BE2C (cell line): ENCODE measurements around the gene SLC5A10.
A peak's percentile ranks its signal among the peaks of the same experiment; 100 is the strongest.
"Not testable (repeated sequence)": the region's sequence is repeated elsewhere in the genome, so short reads cannot be mapped to it uniquely, and the experiment has no call there.

Experiments used
- DNase-seq: peaks from one replicate; pipeline ENCODE4 v3.0.0-alpha.2; 2020
- H3K27me3 ChIP-seq: fragments of 250-450 bp; sonication (Bioruptor Pico); 2 replicates; pipeline ENCODE4 v1.5.1; 2020; ENCODE audit warnings: mild to moderate bottlenecking
- H3K36me3 ChIP-seq: fragments of 250-450 bp; sonication (Bioruptor Pico); 2 replicates; pipeline ENCODE4 v1.5.1; 2020; ENCODE audit warnings: mild to moderate bottlenecking
- H3K4me1 ChIP-seq: fragments of 250-450 bp; sonication (Bioruptor Pico); 2 replicates; pipeline ENCODE4 v1.5.1; 2020
- H3K4me3 ChIP-seq: 2 replicates; pipeline ENCODE4 v1.5.1; 2011; ENCODE audit warnings: low read depth, low read length
- H3K9me3 ChIP-seq: fragments of 250-450 bp; sonication (Bioruptor Pico); 2 replicates; pipeline ENCODE4 v1.5.1; 2020

SLC5A10 gene

DNA sequence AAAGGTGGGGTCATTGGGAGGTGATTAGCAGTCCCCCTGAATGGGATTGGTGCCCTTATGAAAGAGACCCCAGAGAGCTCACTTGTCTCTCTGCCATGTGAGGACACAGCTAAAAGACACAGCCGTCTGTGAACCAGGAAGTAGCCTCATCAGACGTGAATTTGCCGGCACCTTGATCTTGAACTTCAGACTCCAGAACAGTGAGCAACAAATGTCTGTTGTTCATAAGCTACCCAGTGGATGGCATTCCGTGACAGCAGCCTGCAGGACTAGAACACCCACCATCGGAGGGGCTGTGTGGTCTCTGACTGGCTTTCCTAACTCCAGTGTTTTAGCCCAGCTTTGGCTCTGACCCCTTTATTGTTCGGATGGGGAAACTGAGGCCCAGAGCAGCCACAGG, 85.6 kb downstream of the SLC5A10 start:
- H3K4me3 ChIP-seq, H3K27me3 ChIP-seq, H3K9me3 ChIP-seq, H3K36me3 ChIP-seq, H3K4me1 ChIP-seq, DNase-seq: not testable (repeated sequence)

DNA sequence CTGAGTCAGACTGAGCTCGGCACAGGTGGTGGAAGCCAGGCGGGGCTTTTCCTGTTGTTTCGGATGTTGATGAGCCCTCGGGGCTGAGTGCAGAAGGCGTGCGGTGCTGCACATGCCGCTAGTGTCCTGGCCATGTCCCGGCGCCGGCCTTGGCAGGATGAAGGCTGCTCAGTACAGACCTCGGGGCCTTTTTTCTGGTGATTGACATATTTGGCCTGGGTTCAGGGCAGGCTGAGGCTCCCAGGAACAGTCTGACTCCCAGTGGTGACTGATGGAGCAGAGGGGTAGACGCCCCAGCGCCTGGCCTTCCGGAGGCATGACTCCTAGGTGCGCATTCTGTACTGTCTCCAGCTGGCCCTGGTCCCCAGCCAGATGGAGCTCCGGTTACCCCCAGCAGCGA, 86.0 kb downstream of the SLC5A10 start:
- not testable (repeated sequence) for H3K27me3 ChIP-seq, H3K9me3 ChIP-seq, DNase-seq, H3K4me3 ChIP-seq, H3K36me3 ChIP-seq, H3K4me1 ChIP-seq

DNA sequence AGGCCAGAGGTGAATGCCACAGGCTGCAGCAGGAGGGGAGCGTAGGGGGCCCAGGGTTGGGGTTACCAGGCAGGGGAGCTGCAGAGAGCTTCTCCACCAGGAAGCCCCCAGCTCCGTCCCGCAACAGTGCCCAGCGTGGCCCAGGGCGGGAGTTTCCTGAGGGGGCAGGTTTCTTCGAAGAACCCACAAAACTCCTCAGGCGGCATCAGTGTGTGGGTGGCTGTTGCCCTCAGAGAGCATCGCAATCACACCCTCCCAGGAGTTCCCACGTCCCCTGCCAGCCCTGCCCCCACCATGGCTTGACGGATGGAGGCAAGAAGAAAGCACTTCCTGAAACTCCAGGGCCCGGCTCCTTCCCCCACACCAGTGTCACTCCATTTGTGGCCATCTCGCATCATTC, 86.8 kb downstream of the SLC5A10 start:
- not testable (repeated sequence) for H3K4me1 ChIP-seq, DNase-seq, H3K27me3 ChIP-seq, H3K36me3 ChIP-seq, H3K9me3 ChIP-seq, H3K4me3 ChIP-seq

DNA sequence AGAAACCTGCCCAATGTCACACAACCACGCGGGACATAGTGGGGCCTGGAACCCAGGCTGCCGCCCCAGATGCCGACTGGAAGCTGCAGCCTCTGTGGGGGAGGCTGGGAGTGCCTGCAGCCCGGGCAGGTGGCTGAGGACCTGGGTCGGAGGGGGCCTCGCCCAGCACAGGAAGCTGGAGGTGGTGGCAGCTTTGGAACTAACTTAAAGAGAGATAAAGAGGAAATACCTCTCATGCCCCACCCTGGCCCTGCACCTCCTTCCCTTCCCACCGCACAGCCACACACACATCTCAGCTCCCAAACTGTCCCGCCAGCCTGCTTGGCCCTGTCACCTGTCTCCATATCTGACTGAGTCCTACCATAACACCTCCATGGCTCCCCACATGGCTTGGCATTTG, 88.4 kb downstream of the SLC5A10 start:
- H3K27me3 ChIP-seq, DNase-seq, H3K9me3 ChIP-seq, H3K4me1 ChIP-seq, H3K36me3 ChIP-seq, H3K4me3 ChIP-seq: not testable (repeated sequence)

DNA sequence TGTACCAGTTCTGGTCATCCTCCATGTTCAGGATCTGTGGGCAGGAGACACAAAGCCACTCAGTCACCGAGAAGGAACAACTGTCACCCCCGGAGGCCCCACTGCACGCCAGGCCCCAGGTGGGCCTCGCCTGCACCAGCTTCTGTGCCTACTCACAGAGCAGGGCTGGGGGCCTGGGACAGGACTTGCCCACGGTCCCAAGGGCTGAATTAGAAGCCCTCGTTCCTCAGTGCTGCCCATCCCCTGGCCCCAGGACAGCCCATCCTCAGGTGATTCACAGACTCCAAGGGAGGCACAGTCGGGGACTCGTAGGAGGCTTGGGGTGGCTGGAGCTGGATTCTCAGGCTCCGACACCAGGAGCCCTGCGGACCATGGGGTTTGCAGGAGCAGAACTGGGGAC, 89.9 kb downstream of the SLC5A10 start:
- not testable (repeated sequence) for H3K36me3 ChIP-seq, H3K4me1 ChIP-seq, H3K27me3 ChIP-seq, DNase-seq, H3K9me3 ChIP-seq, H3K4me3 ChIP-seq

DNA sequence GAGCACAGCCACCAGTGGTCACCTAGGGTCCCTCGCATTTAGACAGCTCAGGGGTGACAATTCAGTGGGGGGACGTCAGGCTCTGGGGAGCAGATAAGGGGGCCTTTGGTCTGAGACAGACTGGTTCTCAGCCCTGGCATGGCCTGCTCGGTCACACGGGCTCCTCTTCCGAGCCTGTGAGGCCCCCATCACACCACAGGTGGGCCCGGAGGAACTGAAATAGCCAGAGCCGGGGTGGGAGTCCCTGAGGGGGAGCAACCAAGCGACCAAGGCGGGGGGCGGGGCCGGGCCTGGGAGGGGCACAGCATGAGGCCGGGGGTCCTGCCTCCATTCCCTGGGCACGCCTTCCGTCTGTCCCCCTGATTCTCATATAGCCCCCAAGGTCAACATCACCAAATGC, 90.4 kb downstream of the SLC5A10 start:
- DNase-seq, H3K4me3 ChIP-seq, H3K36me3 ChIP-seq, H3K27me3 ChIP-seq, H3K4me1 ChIP-seq, H3K9me3 ChIP-seq: not testable (repeated sequence)

DNA sequence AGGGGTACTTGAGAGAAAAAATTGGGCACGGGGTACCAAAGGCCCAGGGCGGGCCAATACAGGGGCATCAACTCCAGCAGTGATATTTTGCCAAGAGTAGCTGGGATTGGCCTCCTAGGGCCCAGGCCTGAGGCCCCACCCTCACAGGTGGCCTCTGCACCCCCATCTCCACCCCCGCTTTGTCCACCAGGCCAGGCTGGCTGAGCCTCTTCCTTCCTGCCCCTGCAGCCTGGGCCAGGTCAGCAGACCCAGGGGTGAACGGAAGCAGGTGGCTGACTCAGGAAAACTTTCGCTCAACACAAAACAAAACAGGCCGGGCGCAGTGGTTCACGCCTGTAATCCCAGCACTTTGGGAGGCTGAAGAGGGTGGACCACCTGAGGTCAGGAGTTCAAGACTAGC, 91.1 kb downstream of the SLC5A10 start:
- not testable (repeated sequence) for H3K9me3 ChIP-seq, H3K4me1 ChIP-seq, DNase-seq, H3K36me3 ChIP-seq, H3K4me3 ChIP-seq, H3K27me3 ChIP-seq

DNA sequence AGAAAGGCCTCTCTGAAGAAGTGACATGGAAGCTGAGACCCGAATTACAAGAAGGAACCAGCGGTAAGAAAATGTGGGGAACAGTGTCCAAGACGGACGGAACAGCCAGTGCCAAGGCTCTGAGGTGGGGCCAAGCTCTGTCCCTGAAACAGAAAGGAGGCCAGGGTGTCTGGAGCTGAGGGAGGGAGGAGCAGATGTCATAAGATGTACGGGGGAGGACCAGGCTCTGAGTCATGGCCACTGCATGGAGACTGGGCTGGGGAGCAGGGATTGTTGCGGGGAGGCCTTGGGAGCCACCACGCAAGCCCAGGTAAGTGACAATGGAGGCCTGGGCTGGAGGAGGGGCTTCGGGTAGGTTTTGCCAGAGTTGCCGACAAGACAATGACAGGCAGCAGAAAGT, 92.7 kb downstream of the SLC5A10 start:
- H3K9me3 ChIP-seq, DNase-seq: not testable (repeated sequence)

GRCh38 chr17:19046782-19047375, 94.9 kb downstream of the SLC5A10 start, which contains the start of gene GRAP:
Gene GRAP (minus strand): TSS chr17:19046957. CDS start chr17:19046926, 31 bp downstream.
- not testable (repeated sequence) for H3K9me3 ChIP-seq, DNase-seq, H3K27me3 ChIP-seq, H3K36me3 ChIP-seq, H3K4me1 ChIP-seq, H3K4me3 ChIP-seq

More for the DNA sequence above, 92.7 kb downstream of the SLC5A10 start:
- H3K4me3 ChIP-seq, H3K36me3 ChIP-seq, H3K4me1 ChIP-seq, H3K27me3 ChIP-seq: not testable (repeated sequence)

- H3K4me3 ChIP-seq, H3K27me3 ChIP-seq, H3K36me3 ChIP-seq, H3K9me3 ChIP-seq, DNase-seq, H3K4me1 ChIP-seq: not testable (repeated sequence)
These were observed 95.5 kb downstream of the SLC5A10 start for GRCh38 chr17:19047510-19047909.

- not testable (repeated sequence) for H3K4me3 ChIP-seq, H3K36me3 ChIP-seq, H3K4me1 ChIP-seq, DNase-seq, H3K27me3 ChIP-seq, H3K9me3 ChIP-seq
These were observed 96.9 kb downstream of the SLC5A10 start for GRCh38 chr17:19048826-19049225.

GRCh38 chr17:19055447-19055846, 103.5 kb downstream of the SLC5A10 start:
- DNase-seq, H3K9me3 ChIP-seq, H3K4me1 ChIP-seq, H3K27me3 ChIP-seq, H3K36me3 ChIP-seq, H3K4me3 ChIP-seq: not testable (repeated sequence)

- not testable (repeated sequence) for H3K36me3 ChIP-seq, H3K4me3 ChIP-seq, H3K9me3 ChIP-seq, H3K4me1 ChIP-seq, H3K27me3 ChIP-seq
- DNase-seq = peak; percentile 73
These were observed 110.2 kb downstream of the SLC5A10 start for GRCh38 chr17:19062009-19062717.

- H3K4me1 ChIP-seq, H3K4me3 ChIP-seq, H3K36me3 ChIP-seq, H3K9me3 ChIP-seq, DNase-seq, H3K27me3 ChIP-seq: not testable (repeated sequence)
These were observed 110.9 kb downstream of the SLC5A10 start for GRCh38 chr17:19062718-19063325.

GRCh38 chr17:19063326-19063956, 111.5 kb downstream of the SLC5A10 start:
- H3K4me1 ChIP-seq, H3K4me3 ChIP-seq, H3K36me3 ChIP-seq, H3K9me3 ChIP-seq, H3K27me3 ChIP-seq: not testable (repeated sequence)
- DNase-seq = peak; percentile 73

GRCh38 chr17:19064378-19064777, 112.4 kb downstream of the SLC5A10 start:
- H3K4me3 ChIP-seq, H3K36me3 ChIP-seq, H3K9me3 ChIP-seq, H3K4me1 ChIP-seq, DNase-seq, H3K27me3 ChIP-seq: not testable (repeated sequence)
